ENCODE results near the gene CBLN3.

- no peak for TF ChIP-seq CTCF (IDR thresholded peaks at IDR 0.05)
- TF ChIP-seq IRF1 (CRISPR knock-in tag; IDR thresholded peaks at IDR 0.05): no peak
- TF ChIP-seq ZNF121 (CRISPR knock-in tag; IDR thresholded peaks at IDR 0.05): no peak
- TF ChIP-seq FOXJ3 (CRISPR knock-in tag; IDR thresholded peaks at IDR 0.05; ENCODE audit: borderline replicate concordance): no peak
- no peak for TF ChIP-seq ZNF512 (CRISPR knock-in tag; IDR thresholded peaks at IDR 0.05; ENCODE audit: borderline replicate concordance)
- no peak for TF ChIP-seq ZNF396 (CRISPR knock-in tag; IDR thresholded peaks at IDR 0.05; ENCODE audit: borderline replicate concordance)
- no peak for TF ChIP-seq TEAD4 (CRISPR knock-in tag; IDR thresholded peaks at IDR 0.05)
- TF ChIP-seq HMGXB4 (CRISPR knock-in tag; IDR thresholded peaks at IDR 0.05): no peak
- no peak for TF ChIP-seq E2F4 (CRISPR knock-in tag; IDR thresholded peaks at IDR 0.05; ENCODE audit: borderline replicate concordance, low read depth)
Observed at GRCh38 chr14:24430682-24431568, 1.5 kb upstream of the CBLN3 start.
